GM12878 (cell line): Measurements from ENCODE around the gene GLYAT.

Experiments used
- CEBPB ChIP-seq, 2 experiments: fragments of 150-350 bp in 1 of 2; IDR thresholded peaks; 2 replicates each; pipeline ENCODE4 v1.6.1; 2012 to 2014; ENCODE audit warnings: low read depth in 2 of 2, low read length in 2 of 2, borderline replicate concordance in 1 of 2, inconsistent platforms in 1 of 2
- EZH2 ChIP-seq: IDR thresholded peaks from 2 replicates; pipeline ENCODE4 v1.6.1; 2012; ENCODE audit warnings: low read depth, mild to moderate bottlenecking, control low read depth, inconsistent platforms, low read length, borderline replicate concordance; ENCODE audit not compliant: control insufficient read depth
- FOXM1 ChIP-seq: IDR thresholded peaks from 2 replicates; pipeline ENCODE4 v1.6.1; 2012; ENCODE audit warnings: low read depth, mild to moderate bottlenecking, inconsistent platforms, low read length, moderate library complexity
- RCOR1 ChIP-seq: conservative IDR thresholded peaks from 2 replicates; pipeline ENCODE4 v1.6.1; 2012; ENCODE audit warnings: low read depth, low read length, improper control_type of control experiment
- RFX5 ChIP-seq: IDR thresholded peaks from 2 replicates; pipeline ENCODE4 v1.6.1; 2011; ENCODE audit warnings: low read depth, low read length, improper control_type of control experiment

GRCh38 chr11:58745705-58746364 lies 14.1 kb upstream of the GLYAT start:
- no peak for TF ChIP-seq FOXM1
- no peak for TF ChIP-seq CEBPB (IDR thresholded peaks at IDR 0.05; ENCODE audit: borderline replicate concordance in 1 of 2, low read depth in 2 of 2, low read length in 2 of 2)
- no peak for TF ChIP-seq RCOR1
- no peak for TF ChIP-seq RFX5
- TF ChIP-seq EZH2, result no peak
